ENCODE data around the gene UBXN11. TPM values are rescaled to one million over a fixed set of nuclear protein-coding genes. Genes with fewer than 3 reads are reported as not detected.

UBXN11 gene
- total and polyA plus RNA-seq, 3 donors from 2014 or later, result 39.7 to 65.9 (median 51.7) TPM

DNA sequence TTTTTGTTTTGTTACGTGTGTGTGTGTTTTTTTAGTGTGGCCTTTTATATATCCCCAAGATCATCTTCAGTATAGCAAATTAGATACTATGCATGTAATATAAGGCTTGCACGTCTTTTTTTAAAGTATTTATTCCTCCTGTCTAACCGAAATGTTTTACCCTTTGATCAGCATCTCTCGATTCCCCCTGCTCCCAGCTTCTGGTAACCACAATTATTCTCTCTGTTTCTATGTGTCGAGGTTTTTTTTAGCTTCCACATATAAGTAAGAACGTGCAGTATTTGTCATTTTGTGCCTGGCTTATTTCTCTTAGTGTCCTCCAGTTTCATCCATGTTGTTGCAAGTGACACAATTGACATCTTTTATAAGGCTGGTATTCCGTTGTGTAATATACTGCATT lies 53.7 kb downstream of the UBXN11 start:
- intact Hi-C loops (cut with DNase I; ENCODE audit: low total_unique reads), result no loop called here
- WGBS, 2 donors, result 83% methylated on average over 7 of the region's 7 CpGs
- H3K27me3 ChIP-seq, result no peaks in the 10 kb centered on the region

DNA sequence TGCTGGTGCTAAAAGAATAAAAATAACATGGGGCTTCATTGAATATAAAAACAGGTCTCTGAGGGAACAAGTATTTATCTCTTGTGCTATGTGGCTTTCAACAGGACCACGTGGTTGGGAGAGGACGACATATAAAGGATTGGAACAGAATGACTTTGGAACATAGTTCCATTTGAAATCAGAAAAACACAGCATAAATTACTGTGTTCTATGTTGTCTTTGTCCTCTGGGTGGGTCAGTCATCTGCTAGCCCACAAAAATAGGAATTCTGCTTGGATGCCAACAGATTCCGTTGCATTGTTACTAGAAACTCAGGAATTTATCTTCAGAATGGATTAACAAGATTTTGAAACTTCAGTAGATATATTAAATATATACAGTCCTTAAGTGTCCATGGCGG lies 66.5 kb downstream of the UBXN11 start:
- H3K4me1 ChIP-seq, result no peaks in the 10 kb centered on the region
- no peaks in the 10 kb centered on the region for H3K9me3 ChIP-seq
- no peaks in the 10 kb centered on the region for H3K36me3 ChIP-seq (ENCODE audit: low read depth, missing control alignments)
- intact Hi-C loops (cut with DNase I; ENCODE audit: low total_unique reads), result no loop called here
- no peak for TF ChIP-seq POLR2A (IDR thresholded peaks at IDR 0.05)
- TF ChIP-seq, protein P1, sequence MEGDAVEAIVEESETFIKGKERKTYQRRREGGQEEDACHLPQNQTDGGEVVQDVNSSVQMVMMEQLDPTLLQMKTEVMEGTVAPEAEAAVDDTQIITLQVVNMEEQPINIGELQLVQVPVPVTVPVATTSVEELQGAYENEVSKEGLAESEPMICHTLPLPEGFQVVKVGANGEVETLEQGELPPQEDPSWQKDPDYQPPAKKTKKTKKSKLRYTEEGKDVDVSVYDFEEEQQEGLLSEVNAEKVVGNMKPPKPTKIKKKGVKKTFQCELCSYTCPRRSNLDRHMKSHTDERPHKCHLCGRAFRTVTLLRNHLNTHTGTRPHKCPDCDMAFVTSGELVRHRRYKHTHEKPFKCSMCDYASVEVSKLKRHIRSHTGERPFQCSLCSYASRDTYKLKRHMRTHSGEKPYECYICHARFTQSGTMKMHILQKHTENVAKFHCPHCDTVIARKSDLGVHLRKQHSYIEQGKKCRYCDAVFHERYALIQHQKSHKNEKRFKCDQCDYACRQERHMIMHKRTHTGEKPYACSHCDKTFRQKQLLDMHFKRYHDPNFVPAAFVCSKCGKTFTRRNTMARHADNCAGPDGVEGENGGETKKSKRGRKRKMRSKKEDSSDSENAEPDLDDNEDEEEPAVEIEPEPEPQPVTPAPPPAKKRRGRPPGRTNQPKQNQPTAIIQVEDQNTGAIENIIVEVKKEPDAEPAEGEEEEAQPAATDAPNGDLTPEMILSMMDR (IDR thresholded peaks at IDR 0.05), result no peak
- 73 to 80% methylated on average over 4 of the region's 4 CpGs for WGBS, 2 donors
- H3K27me3 ChIP-seq, result no peaks in the 10 kb centered on the region
- H3K27ac ChIP-seq, result no peak overlapping the region
- H3K4me3 ChIP-seq, result no peak overlapping the region
- DNase-seq, result no peak

More for the DNA sequence above, 53.7 kb downstream of the UBXN11 start:
- no peaks in the 10 kb centered on the region for H3K36me3 ChIP-seq (ENCODE audit: low read depth, missing control alignments)
- H3K27ac ChIP-seq, result no peak overlapping the region
- no peaks in the 10 kb centered on the region for H3K4me1 ChIP-seq
- no peak overlapping the region for H3K4me3 ChIP-seq
- DNase-seq, result no peak
- TF ChIP-seq, protein P1 (IDR thresholded peaks at IDR 0.05), result no peak
- TF ChIP-seq POLR2A (IDR thresholded peaks at IDR 0.05), result no peak
- H3K9me3 ChIP-seq, result no peaks in the 10 kb centered on the region

DNA sequence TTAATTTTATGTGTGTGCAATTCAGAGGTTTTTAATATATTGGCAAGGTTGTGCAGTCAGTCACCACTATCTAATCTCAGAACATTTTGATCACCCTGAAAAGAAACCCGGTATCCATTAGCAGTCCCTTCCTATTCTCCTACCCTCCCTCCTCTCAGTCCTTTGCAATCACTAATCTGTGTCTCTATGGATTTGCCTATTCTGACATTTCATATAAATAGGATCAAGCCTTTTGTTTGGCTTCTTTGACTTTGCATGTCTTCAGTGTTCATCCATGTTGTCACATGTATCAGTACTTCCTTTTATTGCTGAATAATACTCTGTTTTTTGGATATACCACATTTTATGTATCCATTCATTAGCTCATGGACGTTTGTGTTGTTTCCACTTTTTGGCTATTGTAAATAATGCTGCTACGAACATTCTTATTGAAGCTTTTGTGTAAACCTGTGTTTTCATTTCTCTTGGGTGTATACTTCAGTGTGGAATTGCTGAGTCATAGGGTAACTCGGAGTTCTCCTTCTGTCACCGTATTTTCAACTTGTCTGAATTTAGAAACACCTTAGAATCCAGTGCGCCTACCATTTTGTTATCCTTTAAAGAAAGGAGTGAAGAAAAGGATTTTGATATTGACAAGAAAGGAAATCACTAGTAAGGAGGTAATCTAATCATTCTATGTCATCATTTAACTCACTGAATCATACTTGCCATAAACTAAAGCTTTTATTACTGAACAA lies 69.0 kb downstream of the UBXN11 start:
- intact Hi-C loops (cut with DNase I; ENCODE audit: low total_unique reads), result no loop called here
- no peak for DNase-seq
- no peak overlapping the region for H3K27ac ChIP-seq
- no peaks in the 10 kb centered on the region for H3K9me3 ChIP-seq
- no peaks in the 10 kb centered on the region for H3K36me3 ChIP-seq (ENCODE audit: low read depth, missing control alignments)
- no peaks in the 10 kb centered on the region for H3K27me3 ChIP-seq
- 75 to 76% methylated on average over 6 of the region's 6 CpGs for WGBS, 2 donors
- no peak overlapping the region for H3K4me3 ChIP-seq
- no peaks in the 10 kb centered on the region for H3K4me1 ChIP-seq
- TF ChIP-seq, protein P1 (IDR thresholded peaks at IDR 0.05), result no peak
- TF ChIP-seq POLR2A (IDR thresholded peaks at IDR 0.05), result no peak

DNA sequence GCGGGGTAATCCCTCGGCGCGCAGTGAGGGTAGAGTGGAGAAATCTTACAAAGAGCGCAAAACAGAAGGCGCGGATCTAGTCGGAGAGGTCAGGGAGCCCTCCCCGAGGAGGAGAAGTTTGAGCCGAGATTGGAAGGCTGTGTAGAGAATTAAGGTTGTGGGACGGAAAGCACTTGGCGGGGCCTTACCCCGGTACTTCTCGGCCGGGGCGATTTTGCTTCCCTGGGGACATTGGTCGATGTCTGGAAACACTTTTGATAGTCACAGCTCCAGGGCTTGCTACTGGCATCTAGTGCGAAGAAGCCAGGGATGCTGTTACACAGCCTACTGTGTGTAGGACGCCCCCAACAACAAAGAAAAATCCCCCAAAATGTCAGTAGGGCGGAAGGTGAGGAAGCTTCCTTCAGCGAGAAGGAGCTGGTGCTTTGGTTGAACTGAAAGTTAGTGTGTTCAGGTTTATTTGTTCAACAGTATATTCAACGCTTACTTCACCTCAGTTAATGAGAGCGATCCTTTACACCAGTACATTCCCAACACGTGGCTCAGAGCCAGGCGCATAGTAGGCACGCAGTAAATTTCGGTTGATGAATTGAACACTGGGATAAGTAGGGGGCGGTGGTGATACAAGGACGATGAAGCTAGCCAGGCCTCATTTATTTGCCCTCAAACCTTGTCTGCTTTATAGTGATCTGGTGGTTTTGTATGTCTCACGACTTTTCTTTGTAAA lies 71.6 kb downstream of the UBXN11 start:
- Histone ChIP-seq H3K27ac (peak overlapping the region; percentile 78 to 91), H3K27me3 (no peaks in the 10 kb centered on the region), H3K9me3 (no peaks in the 10 kb centered on the region), H3K4me3 (peak overlapping the region; percentile 67 to 69), H3K36me3 (ENCODE audit: low read depth, missing control alignments) (no peaks in the 10 kb centered on the region), H3K4me1 (no peaks in the 10 kb centered on the region)
- WGBS, 2 donors, result 2 to 6% methylated on average over 30 of the region's 30 CpGs
- intact Hi-C loops (cut with DNase I; ENCODE audit: low total_unique reads), result no loop called here
- TF ChIP-seq POLR2A (IDR thresholded peaks at IDR 0.05), result no peak
- TF ChIP-seq, protein P1 (IDR thresholded peaks at IDR 0.05), result no peak
- no peak for DNase-seq
